Peyer's patch (tissue), 4 donors: Measurements from ENCODE around the gene TRUB1. TPM values are rescaled to one million over a fixed set of nuclear protein-coding genes. Genes with fewer than 3 reads are reported as not detected.

Experiments used
- DNase-seq, 3 donors: peaks; one replicate each; pipeline ENCODE4 v3.0.0-alpha.2; 2017 to 2019
- H3K27ac ChIP-seq, 4 donors: fragments of 200-600 bp; sonication (generic); one replicate each; pipeline ENCODE4 v1.5.1; 2016 to 2019
- H3K27me3 ChIP-seq, 2 donors: fragments of 200-600 bp; sonication (generic); one replicate each; pipeline ENCODE4 v1.5.1; 2019
- H3K36me3 ChIP-seq, 3 donors: fragments of 200-600 bp; sonication (generic); one replicate each; pipeline ENCODE4 v1.5.1; 2016 to 2019
- H3K4me1 ChIP-seq, 4 donors: fragments of 200-600 bp; sonication (generic); one replicate each; pipeline ENCODE4 v1.5.1; 2016 to 2019
- H3K4me3 ChIP-seq, 4 donors: fragments of 200-600 bp; sonication (generic); 1 replicate in 3 of 4; 2 replicates in 1 of 4; pipeline ENCODE4 v1.5.1; 2016 to 2019; ENCODE audit warnings: mild to moderate bottlenecking in 1 of 4
- H3K9me3 ChIP-seq, 4 donors: fragments of 200-600 bp; sonication (generic); one replicate each; pipeline ENCODE4 v1.5.1; 2016 to 2019; ENCODE audit warnings: mild to moderate bottlenecking in 1 of 4
- POLR2A ChIP-seq, 2 donors: fragments of 450-650 bp; IDR thresholded peaks; one replicate each; pipeline ENCODE4 v1.5.1; 2017; ENCODE audit warnings: antibody characterized with exemption in 2 of 2, mild to moderate bottlenecking in 2 of 2, moderate library complexity in 2 of 2
- total RNA-seq, 4 donors: library from RNA; depleted of rRNA; stranded (reverse); fragments of >200 nt; gene quantifications; one replicate each; pipeline ENCODE4 v1.1.0, GENCODE V29; 2016
- TF ChIP-seq, protein P1 (sequence below), 6 experiments: fragments of 450-650 bp in 4 of 6; fragments of 200-600 bp in 2 of 6; sonication (generic) in 1 of 6; IDR thresholded peaks; one replicate each; pipeline ENCODE4 v1.5.1; 2017 to 2019; ENCODE audit warnings: antibody characterized with exemption in 6 of 6, mild to moderate bottlenecking in 3 of 6, moderate library complexity in 1 of 6

TRUB1 gene
- total RNA-seq, 4 donors from 2014 or later: 9.9 to 19.3 (median 14.0) TPM

DNA sequence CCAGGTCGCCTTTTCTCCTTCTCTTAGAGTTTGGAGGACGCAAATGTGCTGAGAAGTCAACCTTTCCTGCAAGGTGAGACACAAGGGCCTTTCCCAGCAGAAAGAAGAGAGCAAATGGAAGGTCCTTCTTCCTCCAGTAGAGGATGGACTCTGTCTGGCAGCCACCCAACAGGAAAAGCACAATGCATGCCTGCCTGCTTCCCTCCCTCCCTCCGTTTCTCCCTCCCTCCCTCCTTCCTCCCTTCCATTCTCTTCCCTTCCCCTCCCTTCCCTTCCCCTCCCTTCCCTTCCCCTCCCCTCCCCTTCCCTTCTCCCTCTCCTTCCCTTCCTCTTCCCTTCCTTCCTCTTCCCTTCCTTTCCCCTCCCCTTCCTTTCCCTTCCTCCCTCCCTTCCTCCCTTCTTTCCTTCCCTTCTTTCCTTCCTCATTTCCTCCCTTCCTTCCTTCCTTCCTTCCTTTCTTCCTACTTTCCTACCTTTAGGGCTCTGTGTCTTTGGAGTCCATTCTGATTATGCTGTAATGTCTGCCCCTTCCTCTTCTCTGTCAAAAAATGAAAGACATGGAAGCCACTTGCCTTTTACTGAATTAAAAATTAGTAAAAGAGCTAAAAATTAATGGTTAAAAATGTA lies 66.4 kb downstream of the TRUB1 start:
- Histone ChIP-seq H3K27me3 (peaks cover 0 to 4% of the 10 kb centered on the region in 2 donors), H3K27ac (no peak overlapping the region), H3K4me1 (no peaks in the 10 kb centered on the region), H3K9me3 (no peaks in the 10 kb centered on the region), H3K4me3 (no peak overlapping the region), H3K36me3 (no peaks in the 10 kb centered on the region)
- TF ChIP-seq POLR2A (IDR thresholded peaks at IDR 0.05): no peak
- TF ChIP-seq, protein P1, sequence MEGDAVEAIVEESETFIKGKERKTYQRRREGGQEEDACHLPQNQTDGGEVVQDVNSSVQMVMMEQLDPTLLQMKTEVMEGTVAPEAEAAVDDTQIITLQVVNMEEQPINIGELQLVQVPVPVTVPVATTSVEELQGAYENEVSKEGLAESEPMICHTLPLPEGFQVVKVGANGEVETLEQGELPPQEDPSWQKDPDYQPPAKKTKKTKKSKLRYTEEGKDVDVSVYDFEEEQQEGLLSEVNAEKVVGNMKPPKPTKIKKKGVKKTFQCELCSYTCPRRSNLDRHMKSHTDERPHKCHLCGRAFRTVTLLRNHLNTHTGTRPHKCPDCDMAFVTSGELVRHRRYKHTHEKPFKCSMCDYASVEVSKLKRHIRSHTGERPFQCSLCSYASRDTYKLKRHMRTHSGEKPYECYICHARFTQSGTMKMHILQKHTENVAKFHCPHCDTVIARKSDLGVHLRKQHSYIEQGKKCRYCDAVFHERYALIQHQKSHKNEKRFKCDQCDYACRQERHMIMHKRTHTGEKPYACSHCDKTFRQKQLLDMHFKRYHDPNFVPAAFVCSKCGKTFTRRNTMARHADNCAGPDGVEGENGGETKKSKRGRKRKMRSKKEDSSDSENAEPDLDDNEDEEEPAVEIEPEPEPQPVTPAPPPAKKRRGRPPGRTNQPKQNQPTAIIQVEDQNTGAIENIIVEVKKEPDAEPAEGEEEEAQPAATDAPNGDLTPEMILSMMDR (IDR thresholded peaks at IDR 0.05): no peak
- no peak for DNase-seq

DNA sequence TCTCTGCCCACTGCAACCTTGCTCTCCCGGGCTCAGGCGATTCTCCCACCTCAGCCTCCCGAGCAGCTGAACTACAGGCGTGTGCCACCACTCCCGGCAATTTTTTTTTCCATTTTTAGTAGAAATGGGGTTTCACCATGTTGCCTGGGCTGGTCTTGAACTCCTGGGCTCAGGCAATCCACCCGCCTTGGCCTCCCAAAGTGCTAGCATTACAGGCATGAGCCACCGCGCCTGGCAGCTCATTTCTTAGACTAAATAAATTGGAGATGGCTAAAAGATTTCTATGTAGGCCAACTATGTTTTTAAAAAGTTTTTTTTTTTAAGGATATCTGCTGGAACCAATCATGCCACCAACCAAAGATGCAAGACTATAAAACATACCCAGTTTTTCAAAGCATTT lies 67.8 kb downstream of the TRUB1 start:
- Histone ChIP-seq H3K27ac (no peak overlapping the region), H3K27me3 (peaks cover 0 to 4% of the 10 kb centered on the region in 2 donors), H3K4me1 (no peaks in the 10 kb centered on the region), H3K36me3 (no peaks in the 10 kb centered on the region), H3K9me3 (no peaks in the 10 kb centered on the region), H3K4me3 (no peak overlapping the region)
- TF ChIP-seq POLR2A (IDR thresholded peaks at IDR 0.05): no peak
- TF ChIP-seq, protein P1 (IDR thresholded peaks at IDR 0.05): no peak
- DNase-seq: no peak

GRCh38 chr10:115018185-115018931 lies 80.4 kb downstream of the TRUB1 start:
- no peak for TF ChIP-seq POLR2A (IDR thresholded peaks at IDR 0.05)
- TF ChIP-seq, protein P1 (IDR thresholded peaks at IDR 0.05): no peak
- Histone ChIP-seq H3K27me3 (no peaks in the 10 kb centered on the region), H3K36me3 (no peaks in the 10 kb centered on the region), H3K4me3 (no peak overlapping the region), H3K27ac (no peak overlapping the region), H3K4me1 (no peaks in the 10 kb centered on the region), H3K9me3 (no peaks in the 10 kb centered on the region)
- no peak for DNase-seq

- no peaks in the 10 kb centered on the region for H3K36me3 ChIP-seq
- no peaks in the 10 kb centered on the region for H3K9me3 ChIP-seq
- TF ChIP-seq, protein P1 (IDR thresholded peaks at IDR 0.05): no peak
- no peak for DNase-seq
- H3K4me3 ChIP-seq: no peak overlapping the region
- H3K4me1 ChIP-seq: no peaks in the 10 kb centered on the region
- no peak overlapping the region for H3K27ac ChIP-seq
- H3K27me3 ChIP-seq: no peaks in the 10 kb centered on the region
These were observed 82.5 kb downstream of the TRUB1 start for GRCh38 chr10:115020449-115020848.

DNA sequence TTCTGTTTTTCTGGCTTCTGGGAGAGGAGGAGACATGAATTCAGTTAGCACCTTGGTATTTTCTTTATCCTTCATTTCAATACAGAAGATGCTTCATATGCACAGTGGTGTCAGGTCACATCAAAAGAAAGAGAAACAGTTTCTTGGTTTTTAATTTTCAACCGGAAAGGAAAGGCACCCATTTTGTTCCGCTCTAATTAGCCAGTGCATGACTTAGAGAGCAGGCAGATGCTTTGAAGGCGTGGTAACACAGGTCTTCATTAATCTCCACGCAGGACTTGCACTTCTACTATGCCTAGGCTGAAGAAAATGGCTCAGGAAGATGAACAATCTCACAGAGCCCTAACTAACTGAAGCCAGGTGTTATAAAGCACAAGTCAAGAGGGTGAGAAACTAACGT lies 84.7 kb downstream of the TRUB1 start:
- H3K4me3 ChIP-seq: no peak overlapping the region
- H3K27ac ChIP-seq: peak overlapping the region in 1 of 4 donors; percentile 46
- no peaks in the 10 kb centered on the region for H3K27me3 ChIP-seq
- TF ChIP-seq, protein P1 (IDR thresholded peaks at IDR 0.05): no peak
- TF ChIP-seq POLR2A (IDR thresholded peaks at IDR 0.05): no peak
- no peaks in the 10 kb centered on the region for H3K36me3 ChIP-seq
- no peak for DNase-seq
- H3K9me3 ChIP-seq: no peaks in the 10 kb centered on the region
- H3K4me1 ChIP-seq: no peaks in the 10 kb centered on the region
